Liver (tissue), 9 donors: Measurements from ENCODE around the gene ULBP2. TPM values are rescaled to one million over a fixed set of nuclear protein-coding genes. Genes with fewer than 3 reads are reported as not detected.
"Not testable (repeated sequence)": the region's sequence is repeated elsewhere in the genome, so short reads cannot be mapped to it uniquely, and the experiment has no call there.

Experiments
- DNase-seq: peaks from one replicate; pipeline ENCODE4 v3.0.0-alpha.2; 2017; ENCODE audit warnings: low spot score
- H3K27ac ChIP-seq, 2 donors: one replicate each; pipeline ENCODE4 v1.7.0; 2013; ENCODE audit warnings: inconsistent platforms in 2 of 2, low read length in 2 of 2, control low read depth in 1 of 2, low read depth in 1 of 2, mild to moderate bottlenecking in 1 of 2
- H3K27me3 ChIP-seq, 4 donors: one replicate each; pipeline versions ENCODE4 v1.6.1 to v1.7.0; 2013; ENCODE audit warnings: low read length in 3 of 4, inconsistent platforms in 1 of 4, mild to moderate bottlenecking in 1 of 4, moderate library complexity in 1 of 4; ENCODE audit not compliant: control insufficient read depth in 4 of 4, insufficient read depth in 4 of 4
- H3K36me3 ChIP-seq, 4 donors: one replicate each; pipeline versions ENCODE4 v1.6.1 to v1.7.0; 2013; ENCODE audit warnings: low read length in 3 of 4, mild to moderate bottlenecking in 3 of 4, low read depth in 1 of 4, moderate library complexity in 1 of 4; ENCODE audit not compliant: control insufficient read depth in 4 of 4, insufficient read depth in 3 of 4
- H3K4me1 ChIP-seq, 4 donors: one replicate each; pipeline versions ENCODE4 v1.6.1 to v1.7.0; 2013; ENCODE audit warnings: low read length in 3 of 4, mild to moderate bottlenecking in 3 of 4, moderate library complexity in 1 of 4; ENCODE audit not compliant: control insufficient read depth in 4 of 4, insufficient read depth in 4 of 4
- H3K4me3 ChIP-seq, 3 donors: one replicate each; pipeline versions ENCODE4 v1.6.1 to v1.7.0; 2013; ENCODE audit warnings: low read length in 3 of 3, control low read depth in 1 of 3, low read depth in 1 of 3, mild to moderate bottlenecking in 1 of 3
- H3K9ac ChIP-seq, 2 donors: one replicate each; pipeline ENCODE4 v1.7.0; 2013; ENCODE audit warnings: low read length in 2 of 2, mild to moderate bottlenecking in 2 of 2, moderate library complexity in 2 of 2, control low read depth in 1 of 2, low read depth in 1 of 2
- H3K9me3 ChIP-seq, 4 donors: one replicate each; pipeline versions ENCODE4 v1.6.1 to v1.7.0; 2013; ENCODE audit warnings: low read length in 3 of 4; ENCODE audit not compliant: control insufficient read depth in 4 of 4
- ATF3 ChIP-seq: IDR thresholded peaks from 2 replicates; pipeline ENCODE4 v1.6.1; 2016; ENCODE audit warnings: antibody characterized with exemption
- EGR1 ChIP-seq, 2 donors: IDR thresholded peaks; 2 replicates each; pipeline ENCODE4 v1.6.1; 2016 to 2018; ENCODE audit warnings: antibody characterized with exemption in 2 of 2, low read depth in 2 of 2
- FOXA1 ChIP-seq: IDR thresholded peaks from 2 replicates; pipeline ENCODE4 v1.6.1; 2016; ENCODE audit warnings: antibody characterized with exemption
- FOXA2 ChIP-seq: IDR thresholded peaks from 2 replicates; pipeline ENCODE4 v1.6.1; 2016; ENCODE audit warnings: antibody characterized with exemption
- HNF4A ChIP-seq, 2 donors: conservative IDR thresholded peaks; 2 replicates each; pipeline ENCODE4 v1.6.1; 2016; ENCODE audit warnings: antibody characterized with exemption in 2 of 2, mild to moderate bottlenecking in 2 of 2
- HNF4G ChIP-seq: IDR thresholded peaks from 2 replicates; pipeline ENCODE4 v1.6.1; 2016; ENCODE audit warnings: antibody characterized with exemption
- JUND ChIP-seq, 2 donors: IDR thresholded peaks; 2 replicates each; pipeline ENCODE4 v1.6.1; 2016; ENCODE audit warnings: antibody characterized with exemption in 2 of 2
- NR2F2 ChIP-seq: IDR thresholded peaks from 2 replicates; pipeline ENCODE4 v1.6.1; 2016; ENCODE audit warnings: antibody characterized with exemption
- RAD21 ChIP-seq, 2 donors: IDR thresholded peaks; 2 replicates each; pipeline ENCODE4 v1.6.1; 2016; ENCODE audit warnings: antibody characterized with exemption in 2 of 2, mild to moderate bottlenecking in 2 of 2
- REST ChIP-seq: IDR thresholded peaks from 2 replicates; pipeline ENCODE4 v1.6.1; 2016; ENCODE audit warnings: antibody characterized with exemption, mild to moderate bottlenecking
- RXRA ChIP-seq, 2 donors: IDR thresholded peaks; 2 replicates each; pipeline ENCODE4 v1.6.1; 2017 to 2018; ENCODE audit warnings: antibody characterized with exemption in 2 of 2, mild to moderate bottlenecking in 1 of 2
- SP1 ChIP-seq: IDR thresholded peaks from 2 replicates; pipeline ENCODE4 v1.6.1; 2018; ENCODE audit warnings: antibody characterized with exemption, mild to moderate bottlenecking
- WGBS: extraction: QIAGEN DNeasy Blood & Tissue Kit; methylation state at CpG from one replicate; pipeline ENCODE4 v1.1.7; 2013; 5-methylcytosine and 5-hydroxymethylcytosine counted together
- polyA plus RNA-seq, 2 donors: library from polyadenylated mRNA; stranded (reverse) in 1 of 2; unstranded in 1 of 2; fragments of 200-250 nt in 1 of 2; fragments of >200 nt in 1 of 2; fragmentation: Nextera tagmentation in 1 of 2; extraction: Ambion mirVana in 1 of 2; gene quantifications; one replicate each; pipeline versions ENCODE4 v1.2.1 to v1.2.3, GENCODE V29; 2013 to 2015
- total RNA-seq, 2 donors: library from RNA; depleted of rRNA; stranded (reverse); fragments of >200 nt; gene quantifications; one replicate each; pipeline ENCODE4 v1.2.3, GENCODE V29; 2014
- TF ChIP-seq, protein P1 (sequence below): IDR thresholded peaks from 2 replicates; pipeline ENCODE4 v1.6.1; 2016; ENCODE audit warnings: antibody characterized with exemption
- donor health status: healthy.
- donor health status: healthy.
- donor health status: healthy.
- donor health status: healthy.
- donor health status: healthy.

The ULBP2 gene
- total and polyA plus RNA-seq, 4 donors = 0.14 to 0.27 (median 0.20) TPM

GRCh38 chr6:149921361-149921760, 20.5 kb upstream of the ULBP2 start:
- Histone ChIP-seq H3K27me3 (no peaks in the 10 kb centered on the region), H3K36me3 (no peaks in the 10 kb centered on the region), H3K9me3 (no peaks in the 10 kb centered on the region), H3K27ac (no peak overlapping the region), H3K9ac (no peak overlapping the region), H3K4me1 (peaks cover 0 to 22% (median 15%) of the 10 kb centered on the region in 4 donors), H3K4me3 (no peak overlapping the region)
- no peak for TF ChIP-seq REST
- TF ChIP-seq SP1 = no peak
- TF ChIP-seq EGR1 (IDR thresholded peaks at IDR 0.05; ENCODE audit: low read depth in 2 of 2) = no peak
- TF ChIP-seq, protein P1, sequence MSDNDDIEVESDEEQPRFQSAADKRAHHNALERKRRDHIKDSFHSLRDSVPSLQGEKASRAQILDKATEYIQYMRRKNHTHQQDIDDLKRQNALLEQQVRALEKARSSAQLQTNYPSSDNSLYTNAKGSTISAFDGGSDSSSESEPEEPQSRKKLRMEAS = no peak
- no peak for TF ChIP-seq RXRA (IDR thresholded peaks at IDR 0.05)
- no peak for TF ChIP-seq JUND (IDR thresholded peaks at IDR 0.05)
- TF ChIP-seq HNF4G = no peak
- no peak for TF ChIP-seq ATF3
- TF ChIP-seq NR2F2 = no peak
- no peak for TF ChIP-seq FOXA1
- no peak for TF ChIP-seq FOXA2
- TF ChIP-seq HNF4A (conservative IDR thresholded peaks at IDR 0.05) = no peak
- no peak for DNase-seq
- 89% methylated on average over 6 of the region's 6 CpGs for WGBS

DNA sequence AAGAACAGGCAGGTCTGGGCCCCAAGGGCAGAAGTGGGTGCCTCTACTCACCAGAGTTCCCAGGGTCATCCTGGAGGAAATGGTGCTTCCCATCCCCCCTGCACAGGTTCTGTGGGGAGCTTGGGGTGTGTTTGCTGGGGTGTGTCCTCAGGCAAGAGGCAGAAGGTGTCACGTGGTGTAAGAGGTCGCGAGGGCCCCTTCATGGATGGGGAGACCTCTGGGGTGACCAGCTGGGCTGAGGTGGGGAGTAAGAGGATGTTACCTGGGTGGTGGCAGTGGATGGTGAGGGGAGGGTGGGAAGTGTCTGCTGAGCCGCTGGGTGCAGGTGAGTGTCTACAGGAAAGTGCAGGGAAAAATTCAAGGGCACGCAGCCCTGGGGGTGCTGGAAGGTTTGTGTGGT, 19.7 kb upstream of the ULBP2 start:
- H3K9me3 ChIP-seq, H3K4me3 ChIP-seq, H3K36me3 ChIP-seq, H3K9ac ChIP-seq, H3K27ac ChIP-seq, H3K27me3 ChIP-seq, DNase-seq: not testable (repeated sequence)
- WGBS = 49% methylated on average over 5 of the region's 5 CpGs
- H3K4me1 ChIP-seq = peaks cover 0 to 23% (median 15%) of the 10 kb centered on the region in 4 donors

DNA sequence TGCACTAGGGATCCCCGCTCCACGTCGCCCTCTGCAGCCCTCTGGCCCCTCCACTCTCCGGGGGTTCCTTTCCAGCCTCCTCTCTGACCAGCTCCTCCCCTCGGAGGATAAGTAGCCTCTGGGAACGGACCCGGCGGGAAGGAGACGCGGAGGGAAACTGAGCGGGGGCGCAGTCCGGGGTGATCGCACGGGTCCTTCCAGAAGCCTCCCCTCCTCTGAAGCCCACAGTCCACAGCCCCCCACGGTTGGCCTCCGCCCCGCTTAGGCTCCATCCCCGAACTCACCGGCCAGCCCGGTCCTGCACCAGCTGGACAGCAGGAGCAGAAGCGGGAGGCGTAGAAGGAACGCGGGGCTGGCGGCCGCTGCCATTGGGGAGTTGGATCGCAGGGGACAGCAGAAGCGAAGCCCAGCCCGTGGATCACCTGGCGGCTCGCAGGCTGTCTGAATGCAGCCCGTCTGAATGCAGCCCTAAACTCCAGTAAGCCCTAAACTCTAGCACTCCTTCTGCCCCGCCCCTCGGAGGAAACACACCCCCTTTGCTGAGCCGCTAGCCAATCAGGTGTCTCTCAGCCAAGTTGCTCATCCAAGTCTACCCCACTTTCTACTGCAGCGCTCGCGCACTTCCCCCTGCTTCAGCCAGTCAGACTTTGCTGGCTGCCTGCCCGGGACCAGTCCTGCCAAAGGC, 19.0 kb upstream of the ULBP2 start, which contains the start of gene RAET1G:
TSS of gene RAET1G (minus strand) at position 480 of the 685 bp plus-strand sequence. CDS start at position 369, 111 bp downstream.
- H3K9me3 ChIP-seq = no peaks in the 10 kb centered on the region
- WGBS = 2% methylated on average over 40 of the region's 40 CpGs
- H3K27ac ChIP-seq = no peak within 1 kb of the TSS
- no peaks in the 10 kb centered on the region for H3K36me3 ChIP-seq
- H3K4me1 ChIP-seq = peaks cover 0 to 23% (median 15%) of the 10 kb centered on the region in 4 donors
- no peak within 1 kb of the TSS for H3K9ac ChIP-seq
- peak within 1 kb of the TSS in 2 of 3 donors; percentile 43 to 63 for H3K4me3 ChIP-seq
- no peak for TF ChIP-seq NR2F2
- peak; percentile 9 to 25 for TF ChIP-seq RAD21 (IDR thresholded peaks at IDR 0.05)
- TF ChIP-seq SP1 = peak; percentile 12
- H3K27me3 ChIP-seq = no peaks in the 10 kb centered on the region
- peak; percentile 71 for DNase-seq
